Muscle layer of duodenum (tissue), 2 donors: Measurements from ENCODE around the gene PKP4.

Experiments
- H3K27ac ChIP-seq: one replicate; pipeline ENCODE4 v1.7.0; 2013; ENCODE audit warnings: mild to moderate bottlenecking, low read length
- H3K27me3 ChIP-seq: one replicate; pipeline ENCODE4 v1.7.0; 2013; ENCODE audit warnings: low read depth, mild to moderate bottlenecking, control low read depth, low read length
- H3K36me3 ChIP-seq, 2 donors: one replicate each; pipeline ENCODE4 v1.7.0; 2013; ENCODE audit warnings: low read length in 2 of 2, control low read depth in 1 of 2, mild to moderate bottlenecking in 1 of 2; ENCODE audit not compliant: insufficient read depth in 2 of 2, control insufficient read depth in 1 of 2
- H3K4me1 ChIP-seq, 2 donors: one replicate each; pipeline ENCODE4 v1.7.0; 2013; ENCODE audit warnings: low read length in 2 of 2, mild to moderate bottlenecking in 2 of 2, control low read depth in 1 of 2, moderate library complexity in 1 of 2; ENCODE audit not compliant: insufficient read depth in 2 of 2, control insufficient read depth in 1 of 2
- H3K4me3 ChIP-seq, 2 donors: one replicate each; pipeline ENCODE4 v1.7.0; 2013; ENCODE audit warnings: low read length in 2 of 2, low read depth in 1 of 2, mild to moderate bottlenecking in 1 of 2
- H3K9me3 ChIP-seq, 2 donors: one replicate each; pipeline ENCODE4 v1.7.0; 2013; ENCODE audit warnings: low read length in 2 of 2, control low read depth in 1 of 2, mild to moderate bottlenecking in 1 of 2; ENCODE audit not compliant: control insufficient read depth in 1 of 2
- donor health status: healthy.

Gene PKP4

GRCh38 chr2:158637357-158637756, 180.6 kb downstream of the PKP4 start:
- H3K27ac ChIP-seq = no peak overlapping the region
- H3K9me3 ChIP-seq = no peaks in the 10 kb centered on the region
- H3K4me1 ChIP-seq = no peaks in the 10 kb centered on the region
- H3K36me3 ChIP-seq = peaks cover 11 to 18% of the 10 kb centered on the region in 2 donors
- H3K27me3 ChIP-seq = no peaks in the 10 kb centered on the region
- H3K4me3 ChIP-seq = no peak overlapping the region

GRCh38 chr2:158644139-158644538, 187.4 kb downstream of the PKP4 start:
- Histone ChIP-seq H3K27ac (no peak overlapping the region), H3K4me1 (no peaks in the 10 kb centered on the region), H3K9me3 (no peaks in the 10 kb centered on the region), H3K27me3 (no peaks in the 10 kb centered on the region), H3K36me3 (peaks cover 9 to 15% of the 10 kb centered on the region in 2 donors), H3K4me3 (no peak overlapping the region)

GRCh38 chr2:158645299-158645698, 188.5 kb downstream of the PKP4 start:
- no peaks in the 10 kb centered on the region for H3K27me3 ChIP-seq
- no peak overlapping the region for H3K27ac ChIP-seq
- no peaks in the 10 kb centered on the region for H3K9me3 ChIP-seq
- no peaks in the 10 kb centered on the region for H3K4me1 ChIP-seq
- peaks cover 5 to 21% of the 10 kb centered on the region in 2 donors for H3K36me3 ChIP-seq
- H3K4me3 ChIP-seq = no peak overlapping the region

GRCh38 chr2:158647436-158648231, 190.9 kb downstream of the PKP4 start:
- no peaks in the 10 kb centered on the region for H3K9me3 ChIP-seq
- peaks cover 4 to 15% of the 10 kb centered on the region in 2 donors for H3K36me3 ChIP-seq
- no peak overlapping the region for H3K4me3 ChIP-seq
- H3K4me1 ChIP-seq = no peaks in the 10 kb centered on the region
- H3K27ac ChIP-seq = no peak overlapping the region
- no peaks in the 10 kb centered on the region for H3K27me3 ChIP-seq

GRCh38 chr2:158649846-158650245, 193.1 kb downstream of the PKP4 start:
- Histone ChIP-seq H3K4me3 (no peak overlapping the region), H3K4me1 (no peaks in the 10 kb centered on the region), H3K36me3 (peaks cover 4 to 11% of the 10 kb centered on the region in 2 donors), H3K9me3 (no peaks in the 10 kb centered on the region), H3K27ac (no peak overlapping the region), H3K27me3 (no peaks in the 10 kb centered on the region)

GRCh38 chr2:158650646-158651357, 194.1 kb downstream of the PKP4 start:
- H3K27ac ChIP-seq = no peak overlapping the region
- no peaks in the 10 kb centered on the region for H3K27me3 ChIP-seq
- no peaks in the 10 kb centered on the region for H3K9me3 ChIP-seq
- no peaks in the 10 kb centered on the region for H3K4me1 ChIP-seq
- no peak overlapping the region for H3K4me3 ChIP-seq
- peaks cover 4 to 11% of the 10 kb centered on the region in 2 donors for H3K36me3 ChIP-seq

GRCh38 chr2:158651358-158652057, 194.8 kb downstream of the PKP4 start:
- peaks cover 4 to 11% of the 10 kb centered on the region in 2 donors for H3K36me3 ChIP-seq
- no peak overlapping the region for H3K27ac ChIP-seq
- no peaks in the 10 kb centered on the region for H3K27me3 ChIP-seq
- no peak overlapping the region for H3K4me3 ChIP-seq
- H3K9me3 ChIP-seq = no peaks in the 10 kb centered on the region
- H3K4me1 ChIP-seq = no peaks in the 10 kb centered on the region

GRCh38 chr2:158655628-158656027, 198.9 kb downstream of the PKP4 start:
- H3K36me3 ChIP-seq = peaks cover 0 to 4% of the 10 kb centered on the region in 2 donors
- no peak overlapping the region for H3K4me3 ChIP-seq
- H3K9me3 ChIP-seq = no peaks in the 10 kb centered on the region
- H3K4me1 ChIP-seq = no peaks in the 10 kb centered on the region
- no peak overlapping the region for H3K27ac ChIP-seq
- no peaks in the 10 kb centered on the region for H3K27me3 ChIP-seq

- Histone ChIP-seq H3K27me3 (no peaks in the 10 kb centered on the region), H3K27ac (no peak overlapping the region), H3K4me1 (no peaks in the 10 kb centered on the region), H3K9me3 (no peaks in the 10 kb centered on the region), H3K36me3 (peaks cover 2 to 5% of the 10 kb centered on the region in 2 donors), H3K4me3 (no peak overlapping the region)
Observed at GRCh38 chr2:158656492-158657229, 199.9 kb downstream of the PKP4 start.

GRCh38 chr2:158658396-158658795, 201.6 kb downstream of the PKP4 start:
- Histone ChIP-seq H3K9me3 (no peaks in the 10 kb centered on the region), H3K27me3 (no peaks in the 10 kb centered on the region), H3K4me3 (no peak overlapping the region), H3K4me1 (no peaks in the 10 kb centered on the region), H3K27ac (no peak overlapping the region), H3K36me3 (peaks cover 9 to 10% of the 10 kb centered on the region in 2 donors)

- no peak overlapping the region for H3K27ac ChIP-seq
- H3K27me3 ChIP-seq = no peaks in the 10 kb centered on the region
- H3K4me3 ChIP-seq = no peak overlapping the region
- H3K9me3 ChIP-seq = no peaks in the 10 kb centered on the region
- H3K4me1 ChIP-seq = no peaks in the 10 kb centered on the region
- peaks cover 12 to 16% of the 10 kb centered on the region in 2 donors for H3K36me3 ChIP-seq
Observed at GRCh38 chr2:158659483-158659882, 202.7 kb downstream of the PKP4 start.
